Activated B cell treated with CpG ODN at 0.5 μM for 24 hours (primary cell): ENCODE results near the gene WASF3. TPM values are rescaled to one million over a fixed set of nuclear protein-coding genes. Genes with fewer than 3 reads are reported as not detected.

Experiments
- ATAC-seq: fragments of 200-7000 bp; cut with Tn5 transposase; one replicate; pipeline ENCODE4 v1.10.0; 2021; ENCODE audit warnings: low read depth, mild to moderate bottlenecking, moderate library complexity
- CTCF ChIA-PET: fragments of 350-600 bp; sonication (Branson Sonifier 250); formaldehyde crosslinking; loops from one replicate; lab custom pipeline; 2021; ENCODE audit warnings: antibody characterized with exemption; lab: Charles Lee
- POLR2A ChIA-PET: fragments of 350-600 bp; sonication (Branson Sonifier 250); formaldehyde crosslinking; loops from one replicate; lab custom pipeline; 2021; ENCODE audit warnings: antibody characterized with exemption; lab: Charles Lee
- DNase-seq: peaks from one replicate; pipeline ENCODE4 v3.0.0; 2022
- H3K27ac Mint-ChIP-seq: one replicate; pipeline ENCODE4 v1.8.0; 2020; ENCODE audit warnings: mixed read lengths
- H3K27me3 Mint-ChIP-seq: one replicate; pipeline ENCODE4 v1.8.0; 2021; ENCODE audit warnings: mixed read lengths
- H3K36me3 Mint-ChIP-seq: one replicate; pipeline ENCODE4 v1.8.0; 2021; ENCODE audit warnings: low read depth, mixed read lengths
- H3K4me1 Mint-ChIP-seq: one replicate; pipeline ENCODE4 v1.8.0; 2021; ENCODE audit warnings: mixed read lengths
- H3K4me3 Mint-ChIP-seq: one replicate; pipeline ENCODE4 v1.8.0; 2020; ENCODE audit warnings: mild to moderate bottlenecking, mixed read lengths
- H3K9me3 Mint-ChIP-seq: one replicate; pipeline ENCODE4 v1.8.0; 2020; ENCODE audit warnings: mixed read lengths
- CTCF ChIP-seq: fragments of 200-600 bp; IDR thresholded peaks from one replicate; pipeline ENCODE4 v1.8.0; 2022; ENCODE audit warnings: antibody characterized with exemption, mild to moderate bottlenecking
- intact Hi-C: fragments of 100-400 bp; cut with micrococcal nuclease; formaldehyde crosslinking; loops from one replicate; pipeline ENCODE4 v1.15.1; 2024
- total RNA-seq: library from RNA; stranded (reverse); gene quantifications from 2 replicates; pipeline ENCODE4 v1.2.3, GENCODE V29; 2022

The WASF3 gene
- total RNA-seq, 1 donor from 2014 or later, result 0.35 TPM

GRCh38 chr13:26590951-26591350, 33.5 kb downstream of the WASF3 start:
- POLR2A ChIA-PET, result no interaction called here
- intact Hi-C loops, result no loop called here

DNA sequence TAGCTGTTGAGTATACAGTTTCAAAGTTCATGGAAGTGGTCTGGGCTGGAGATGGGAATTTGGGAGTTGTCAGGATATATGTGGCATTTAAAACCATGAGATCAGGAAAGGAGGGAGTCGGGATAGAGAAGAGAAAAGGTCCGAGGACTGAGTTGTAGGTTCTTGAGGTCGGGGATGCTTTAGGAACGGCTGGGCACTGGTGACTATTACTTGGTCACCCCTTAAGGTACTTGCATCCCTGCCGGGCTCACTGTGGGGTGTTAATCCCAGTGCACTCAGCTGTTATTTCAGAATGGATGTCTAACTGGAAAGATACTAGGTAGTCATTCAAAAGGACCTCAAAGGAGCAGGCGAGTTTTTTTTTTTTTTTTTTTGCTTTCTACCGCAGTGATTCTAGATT, 34.2 kb downstream of the WASF3 start:
- POLR2A ChIA-PET, result no interaction called here
- no peak overlapping the region for H3K4me3 Mint-ChIP-seq
- DNase-seq (no peak), ATAC-seq (no peak)
- CTCF ChIA-PET, result no interaction called here
- H3K27ac Mint-ChIP-seq, result no peak overlapping the region
- H3K9me3 Mint-ChIP-seq, result peaks cover 4% of the 10 kb centered on the region
- H3K27me3 Mint-ChIP-seq, result peaks cover 6% of the 10 kb centered on the region
- intact Hi-C loops, result no loop called here
- no peaks in the 10 kb centered on the region for H3K4me1 Mint-ChIP-seq
- H3K36me3 Mint-ChIP-seq, result no peaks in the 10 kb centered on the region
- TF ChIP-seq CTCF, result no peak

More at GRCh38 chr13:26590951-26591350, 33.5 kb downstream of the WASF3 start:
- Mint-ChIP-seq H3K27me3 (peaks cover 8% of the 10 kb centered on the region), H3K9me3 (no peaks in the 10 kb centered on the region), H3K4me1 (no peaks in the 10 kb centered on the region), H3K36me3 (no peaks in the 10 kb centered on the region), H3K27ac (no peak overlapping the region), H3K4me3 (no peak overlapping the region)
- ATAC-seq, result no peak
- DNase-seq, result no peak
- TF ChIP-seq CTCF, result no peak
- CTCF ChIA-PET, result no interaction called here

DNA sequence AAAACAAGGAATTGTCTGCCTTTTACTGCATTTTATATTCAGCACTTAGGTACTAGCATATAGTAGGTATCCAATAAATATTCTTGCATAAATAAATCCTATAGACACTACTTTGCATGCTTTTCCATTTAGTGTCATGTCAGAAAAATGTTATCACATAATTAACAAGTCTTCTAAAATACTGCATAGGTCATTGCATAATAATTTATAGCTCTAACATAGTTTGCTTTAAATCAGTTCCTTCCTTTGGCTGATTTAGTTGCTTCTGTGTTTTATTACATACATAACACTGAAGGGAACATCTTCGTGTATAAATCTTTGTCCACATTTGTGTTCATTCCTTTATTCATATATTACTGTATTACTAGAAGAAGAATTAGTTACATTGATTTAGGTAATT, 36.2 kb downstream of the WASF3 start:
- ATAC-seq, result no peak
- Mint-ChIP-seq H3K9me3 (peaks cover 8% of the 10 kb centered on the region), H3K27me3 (peaks cover 5% of the 10 kb centered on the region), H3K27ac (no peak overlapping the region), H3K4me1 (no peaks in the 10 kb centered on the region), H3K36me3 (no peaks in the 10 kb centered on the region), H3K4me3 (no peak overlapping the region)
- POLR2A ChIA-PET, result no interaction called here
- DNase-seq, result no peak
- CTCF ChIA-PET, result no interaction called here
- intact Hi-C loops, result no loop called here
- TF ChIP-seq CTCF, result no peak

DNA sequence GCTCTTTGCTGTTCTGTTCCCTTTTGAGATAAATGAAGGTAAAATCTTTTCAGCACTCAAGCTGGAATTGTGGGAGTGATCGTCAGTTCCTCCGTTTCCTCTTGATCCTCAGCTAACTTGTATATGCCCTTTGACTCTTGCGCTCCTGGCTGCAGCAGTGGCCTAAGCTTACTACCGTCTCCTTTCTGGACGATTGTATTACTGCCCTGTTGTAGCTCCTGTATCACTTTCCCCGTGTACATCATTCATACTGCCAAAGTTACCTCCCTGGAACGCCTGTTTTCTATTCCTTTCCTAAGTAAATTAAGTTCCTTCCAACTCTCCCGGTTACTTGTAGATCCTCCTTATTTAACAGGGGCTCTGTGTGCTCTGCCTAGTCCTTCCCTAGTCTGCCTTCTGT, 36.9 kb downstream of the WASF3 start:
- peaks cover 2% of the 10 kb centered on the region for H3K27me3 Mint-ChIP-seq
- CTCF ChIA-PET, result no interaction called here
- H3K4me1 Mint-ChIP-seq, result no peaks in the 10 kb centered on the region
- TF ChIP-seq CTCF, result no peak
- H3K36me3 Mint-ChIP-seq, result no peaks in the 10 kb centered on the region
- no peak overlapping the region for H3K27ac Mint-ChIP-seq
- DNase-seq, result no peak
- peaks cover 8% of the 10 kb centered on the region for H3K9me3 Mint-ChIP-seq
- intact Hi-C loops, result no loop called here
- H3K4me3 Mint-ChIP-seq, result no peak overlapping the region
- POLR2A ChIA-PET, result no interaction called here
- no peak for ATAC-seq

DNA sequence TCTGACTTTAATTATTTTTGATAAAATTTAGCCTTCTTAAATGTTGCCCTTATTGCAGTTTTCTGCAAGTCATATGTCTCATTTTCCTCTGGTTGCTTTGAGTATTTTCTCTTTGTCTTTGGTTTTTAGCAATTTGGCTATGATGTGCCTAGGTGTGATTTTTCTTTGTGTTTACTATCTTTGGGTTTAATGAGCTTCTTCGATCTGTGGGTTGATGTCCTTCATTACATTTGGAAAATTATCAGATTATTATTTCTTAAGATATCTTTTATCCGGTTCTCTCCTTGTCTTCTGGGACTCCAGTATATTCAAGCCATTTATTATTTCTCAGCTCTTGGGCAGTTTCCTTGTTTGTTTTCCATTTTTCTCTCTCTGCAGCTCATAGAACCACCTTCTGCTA, 39.0 kb downstream of the WASF3 start:
- Mint-ChIP-seq H3K9me3 (peaks cover 8% of the 10 kb centered on the region), H3K4me1 (no peaks in the 10 kb centered on the region), H3K4me3 (no peak overlapping the region), H3K36me3 (no peaks in the 10 kb centered on the region), H3K27me3 (peaks cover 2% of the 10 kb centered on the region), H3K27ac (no peak overlapping the region)
- ChIA-PET CTCF (no interaction called here), POLR2A (no interaction called here)
- no peak for DNase-seq
- no peak for TF ChIP-seq CTCF
- intact Hi-C loops, result no loop called here
- ATAC-seq, result no peak
